Lung (tissue), 12 donors: Measurements from ENCODE around the gene STX16. TPM values are rescaled to one million over a fixed set of nuclear protein-coding genes. Genes with fewer than 3 reads are reported as not detected.

Experiments
- ATAC-seq: fragments of 200-7000 bp; cut with Tn5 transposase; one replicate; pipeline ENCODE4 v1.9.1; 2020; ENCODE audit warnings: moderate number of reproducible peaks; ENCODE audit not compliant: insufficient read depth, low FRiP score
- DNase-seq, 3 donors: peaks; one replicate each; pipeline ENCODE4 v3.0.0-alpha.2; 2013 to 2017
- H3K27ac ChIP-seq, 2 donors: one replicate each; pipeline ENCODE4 v1.5.1; 2013; ENCODE audit warnings: mild to moderate bottlenecking in 2 of 2, moderate library complexity in 2 of 2, control low read depth in 1 of 2, inconsistent platforms in 1 of 2, low read depth in 1 of 2, low read length in 1 of 2
- H3K27me3 ChIP-seq, 3 donors: one replicate each; pipeline ENCODE4 v1.5.1; 2013; ENCODE audit warnings: low read length in 2 of 3; ENCODE audit not compliant: control insufficient read depth in 3 of 3, insufficient read depth in 3 of 3
- H3K36me3 ChIP-seq, 4 donors: one replicate each; pipeline ENCODE4 v1.5.1; 2013; ENCODE audit warnings: low read length in 4 of 4, mild to moderate bottlenecking in 1 of 4, moderate library complexity in 1 of 4; ENCODE audit not compliant: control insufficient read depth in 4 of 4, insufficient read depth in 4 of 4
- H3K4me1 ChIP-seq, 5 donors: one replicate each; pipeline ENCODE4 v1.5.1; 2013; ENCODE audit warnings: low read length in 5 of 5, mild to moderate bottlenecking in 2 of 5, moderate library complexity in 1 of 5; ENCODE audit not compliant: control insufficient read depth in 5 of 5, insufficient read depth in 5 of 5
- H3K4me3 ChIP-seq: one replicate; pipeline ENCODE4 v1.5.1; 2013; ENCODE audit warnings: mild to moderate bottlenecking, control low read depth, moderate library complexity
- H3K9ac ChIP-seq, 2 donors: one replicate each; pipeline ENCODE4 v1.5.1; 2013; ENCODE audit warnings: low read length in 2 of 2, control low read depth in 1 of 2; ENCODE audit not compliant: insufficient read depth in 1 of 2
- H3K9me3 ChIP-seq, 4 donors: one replicate each; pipeline ENCODE4 v1.5.1; 2013; ENCODE audit warnings: low read length in 3 of 4, mild to moderate bottlenecking in 1 of 4, moderate library complexity in 1 of 4; ENCODE audit not compliant: control insufficient read depth in 4 of 4, insufficient read depth in 3 of 4
- WGBS, 2 donors: extraction: QIAGEN DNeasy Blood & Tissue Kit; methylation state at CpG; one replicate each; pipeline ENCODE4 v1.1.7; 2013; 5-methylcytosine and 5-hydroxymethylcytosine counted together
- polyA plus RNA-seq, 2 donors: library from polyadenylated mRNA; stranded (reverse); fragments of 200-250 nt; gene quantifications; one replicate each; pipeline ENCODE4 v1.2.1, GENCODE V29; 2013
- total RNA-seq, 2 donors: library from RNA; depleted of rRNA in 1 of 2; stranded (reverse); fragments of >200 nt in 1 of 2; gene quantifications; one replicate each; pipeline ENCODE4 v1.2.1, GENCODE V29; 2014 to 2021
- TF ChIP-seq, protein P1 (sequence below): IDR thresholded peaks from 2 replicates; pipeline ENCODE4 v1.5.1; 2012; ENCODE audit warnings: mild to moderate bottlenecking; ENCODE audit errors: control extremely low read depth, extremely low read depth
- donor health status: control.
- donor health status: control.
- donor health status: Bipolar disorder and iron deficiency.
- donor health status: healthy.
- donor health status: DM: yes; HTN: yes; CAD: no.

The STX16 gene
- total and polyA plus RNA-seq, 4 donors, result 37.1 to 85.2 (median 46.9) TPM

DNA sequence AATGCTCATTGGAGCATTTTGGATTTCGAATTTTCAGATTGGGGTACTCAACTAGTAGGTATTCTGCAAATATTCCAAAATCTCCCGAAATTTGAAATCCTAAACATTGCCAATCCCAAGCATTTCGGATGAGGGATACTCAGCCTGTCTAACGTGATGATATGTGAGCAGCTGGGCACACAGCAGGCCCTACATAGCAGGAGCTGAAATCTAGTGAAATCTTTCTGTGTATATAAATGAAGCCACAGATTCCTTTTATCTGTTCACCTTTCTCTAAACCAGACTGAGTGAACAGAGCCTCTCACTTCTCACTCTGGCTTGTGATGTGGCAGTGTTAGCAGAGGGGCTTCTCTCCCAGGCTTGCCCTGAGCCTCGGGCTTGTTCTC, 17.8 kb downstream of the STX16 start:
- 86 to 94% methylated on average over 5 of the region's 5 CpGs for WGBS, 2 donors
- peak overlapping the region in 1 of 2 donors; percentile 51 for H3K27ac ChIP-seq
- H3K36me3 ChIP-seq, result peaks cover 21 to 43% (median 34%) of the 10 kb centered on the region in 4 donors
- no peak for ATAC-seq
- H3K9me3 ChIP-seq, result no peaks in the 10 kb centered on the region
- TF ChIP-seq, protein P1, sequence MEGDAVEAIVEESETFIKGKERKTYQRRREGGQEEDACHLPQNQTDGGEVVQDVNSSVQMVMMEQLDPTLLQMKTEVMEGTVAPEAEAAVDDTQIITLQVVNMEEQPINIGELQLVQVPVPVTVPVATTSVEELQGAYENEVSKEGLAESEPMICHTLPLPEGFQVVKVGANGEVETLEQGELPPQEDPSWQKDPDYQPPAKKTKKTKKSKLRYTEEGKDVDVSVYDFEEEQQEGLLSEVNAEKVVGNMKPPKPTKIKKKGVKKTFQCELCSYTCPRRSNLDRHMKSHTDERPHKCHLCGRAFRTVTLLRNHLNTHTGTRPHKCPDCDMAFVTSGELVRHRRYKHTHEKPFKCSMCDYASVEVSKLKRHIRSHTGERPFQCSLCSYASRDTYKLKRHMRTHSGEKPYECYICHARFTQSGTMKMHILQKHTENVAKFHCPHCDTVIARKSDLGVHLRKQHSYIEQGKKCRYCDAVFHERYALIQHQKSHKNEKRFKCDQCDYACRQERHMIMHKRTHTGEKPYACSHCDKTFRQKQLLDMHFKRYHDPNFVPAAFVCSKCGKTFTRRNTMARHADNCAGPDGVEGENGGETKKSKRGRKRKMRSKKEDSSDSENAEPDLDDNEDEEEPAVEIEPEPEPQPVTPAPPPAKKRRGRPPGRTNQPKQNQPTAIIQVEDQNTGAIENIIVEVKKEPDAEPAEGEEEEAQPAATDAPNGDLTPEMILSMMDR, result no peak
- no peak overlapping the region for H3K9ac ChIP-seq
- H3K27me3 ChIP-seq, result no peaks in the 10 kb centered on the region
- H3K4me1 ChIP-seq, result peaks cover 0 to 2% (median 0%) of the 10 kb centered on the region in 5 donors
- H3K4me3 ChIP-seq, result no peak overlapping the region
- DNase-seq, result no peak

DNA sequence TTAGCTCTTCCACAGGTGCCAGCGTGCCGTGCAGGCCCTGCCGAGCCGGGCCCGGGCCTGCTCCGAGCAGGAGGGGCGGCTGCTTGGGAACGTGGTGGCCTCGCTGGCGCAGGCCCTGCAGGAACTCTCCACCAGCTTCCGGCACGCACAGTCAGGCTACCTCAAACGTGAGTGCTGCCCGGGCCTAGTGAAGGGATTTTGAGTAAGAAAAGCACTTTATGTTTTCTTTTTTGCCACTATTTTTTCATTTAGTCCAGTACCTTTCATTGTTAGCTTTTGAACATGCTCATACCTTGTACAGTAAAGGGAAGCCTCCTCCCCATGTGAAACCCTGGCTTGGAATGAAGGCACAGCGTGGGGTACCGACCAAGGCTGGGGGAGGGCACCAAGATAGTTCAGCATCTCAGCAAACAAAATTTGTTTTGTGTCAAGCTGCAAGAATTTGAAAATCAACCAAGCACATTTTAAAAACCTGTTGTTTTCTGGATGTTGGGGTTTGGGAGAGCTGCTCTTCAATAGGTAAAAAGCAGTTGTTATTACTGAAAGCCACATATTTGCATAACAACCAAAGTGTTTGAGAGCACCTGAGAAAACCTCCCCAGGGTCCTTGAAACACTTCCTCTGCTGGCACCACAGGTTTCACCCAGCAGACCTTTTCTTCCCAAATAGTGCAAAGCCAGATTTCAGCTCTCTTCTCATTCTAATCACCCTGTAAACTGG, 18.4 kb downstream of the STX16 start:
- peaks cover 23 to 48% (median 34%) of the 10 kb centered on the region in 4 donors for H3K36me3 ChIP-seq

DNA sequence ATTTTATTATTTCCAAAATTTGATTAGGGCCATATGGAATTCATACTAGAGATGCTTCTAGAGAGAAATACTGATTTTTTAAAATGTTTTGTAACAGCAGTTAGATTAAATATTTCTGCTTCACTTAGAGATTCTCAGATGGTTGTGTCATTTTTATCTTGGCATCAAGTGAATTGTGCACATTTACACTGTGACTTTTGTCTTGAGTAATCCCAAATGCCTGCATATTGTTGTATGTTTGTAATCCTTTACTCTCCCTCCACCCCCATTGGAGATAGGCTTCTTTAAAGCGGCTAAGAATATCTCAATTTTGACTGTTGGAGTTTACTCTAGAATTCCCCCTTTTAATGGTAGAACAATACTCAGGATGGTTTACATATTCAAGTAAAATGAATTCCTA, 19.0 kb downstream of the STX16 start:
- no peaks in the 10 kb centered on the region for H3K9me3 ChIP-seq
- H3K36me3 ChIP-seq, result peaks cover 26 to 49% (median 37%) of the 10 kb centered on the region in 4 donors
- H3K9ac ChIP-seq, result no peak overlapping the region
- no peak overlapping the region for H3K4me3 ChIP-seq
- H3K27ac ChIP-seq, result no peak overlapping the region
- WGBS, 2 donors, result 81 to 87% methylated on average over 1 of the region's 1 CpG
- no peaks in the 10 kb centered on the region for H3K4me1 ChIP-seq
- TF ChIP-seq, protein P1, result no peak
- ATAC-seq (no peak), DNase-seq (no peak)
- H3K27me3 ChIP-seq, result no peaks in the 10 kb centered on the region

More for the DNA sequence above, 18.4 kb downstream of the STX16 start:
- Histone ChIP-seq H3K4me1 (peaks cover 0 to 2% (median 0%) of the 10 kb centered on the region in 5 donors), H3K9me3 (no peaks in the 10 kb centered on the region), H3K9ac (no peak overlapping the region), H3K4me3 (no peak overlapping the region), H3K27ac (peak overlapping the region in 1 of 2 donors; percentile 51), H3K27me3 (no peaks in the 10 kb centered on the region)
- TF ChIP-seq, protein P1, result no peak
- 65 to 79% methylated on average over 16 of the region's 16 CpGs for WGBS, 2 donors
- DNase-seq (peak in 2 of 3 donors; percentile 22 to 45), ATAC-seq (no peak)

DNA sequence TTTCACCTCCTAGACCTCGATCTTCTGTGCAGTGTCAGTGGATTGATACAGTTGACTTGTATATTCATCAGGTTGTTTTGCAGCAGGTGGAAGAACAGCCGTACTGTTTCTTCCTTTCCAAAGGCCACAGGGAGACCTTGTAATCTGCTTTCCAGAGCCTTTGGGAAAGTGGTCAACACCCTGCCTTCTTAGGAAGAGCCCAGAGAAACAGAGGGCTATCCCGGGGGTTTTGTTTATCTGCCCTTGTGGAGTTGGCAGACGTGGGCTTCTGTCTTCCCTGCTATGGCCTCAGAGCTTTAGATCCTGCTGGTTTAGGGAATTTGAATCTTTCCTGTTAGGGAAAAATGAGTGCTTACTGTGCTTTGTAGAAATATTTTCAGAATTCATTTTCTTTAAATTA, 19.6 kb downstream of the STX16 start:
- 72 to 83% methylated on average over 4 of the region's 4 CpGs for WGBS, 2 donors
- Histone ChIP-seq H3K9ac (no peak overlapping the region), H3K27me3 (no peaks in the 10 kb centered on the region), H3K4me3 (no peak overlapping the region), H3K4me1 (no peaks in the 10 kb centered on the region), H3K27ac (no peak overlapping the region), H3K9me3 (no peaks in the 10 kb centered on the region), H3K36me3 (peaks cover 32 to 48% (median 39%) of the 10 kb centered on the region in 4 donors)
- TF ChIP-seq, protein P1, result no peak
- ATAC-seq, result no peak
- no peak for DNase-seq
